ENCODE data around the gene SCT. TPM values are rescaled to one million over a fixed set of nuclear protein-coding genes. Genes with fewer than 3 reads are reported as not detected.
A peak's percentile ranks its signal among the peaks of the same experiment; 100 is the strongest.
"Not testable (repeated sequence)": the region's sequence is repeated elsewhere in the genome, so short reads cannot be mapped to it uniquely, and the experiment has no call there.

The SCT gene
- total RNA-seq, 2 donors from 2014 or later, result not detected

GRCh38 chr11:655036-655726 is 28.2 kb upstream of the SCT start:
- no peak for TF ChIP-seq CTCF (IDR thresholded peaks at IDR 0.05)
- TF ChIP-seq POLR2A (IDR thresholded peaks at IDR 0.05), result no peak
- 32 to 41% methylated on average over 14 to 30 of the region's 30 CpGs for WGBS, 2 donors
- peaks cover 10% of the 10 kb centered on the region for H3K4me1 ChIP-seq
- no peaks in the 10 kb centered on the region for H3K27me3 ChIP-seq
- peak in 3 of 4 donors; percentile 44 to 53 (median 48) for DNase-seq
- H3K4me3 ChIP-seq, result no peak overlapping the region
- peak overlapping the region in 1 of 4 donors; percentile 28 for H3K27ac ChIP-seq
- H3K36me3 ChIP-seq (replicated peaks in 1 of 2; ENCODE audit: insufficient read depth in 1 of 2, low read depth in 2 of 2), result peaks cover 0 to 5% of the 10 kb centered on the region in 2 donors
- H3K9me3 ChIP-seq, result no peaks in the 10 kb centered on the region
- ATAC-seq, result peak; percentile 81
- intact Hi-C loops (cut with DNase I), result loop anchor here (5.0 kb wide), 1 partner anchor 67 kb away; no protein-coding TSS in a partner anchor

GRCh38 chr11:654444-654843 is 27.5 kb upstream of the SCT start:
- not testable (repeated sequence) for DNase-seq, ATAC-seq

GRCh38 chr11:653837-654236 is 26.9 kb upstream of the SCT start:
- ATAC-seq, result no peak
- WGBS, 2 donors, result 86 to 93% methylated on average over 6 to 14 of the region's 15 CpGs
- peaks cover 0 to 5% of the 10 kb centered on the region in 2 donors for H3K36me3 ChIP-seq (replicated peaks in 1 of 2; ENCODE audit: insufficient read depth in 1 of 2, low read depth in 2 of 2)

More at GRCh38 chr11:654444-654843, 27.5 kb upstream of the SCT start:
- H3K27ac ChIP-seq; H3K36me3 ChIP-seq (replicated peaks in 1 of 2; ENCODE audit: insufficient read depth in 1 of 2, low read depth in 2 of 2); intact Hi-C loops (cut with DNase I); H3K27me3 ChIP-seq; H3K4me3 ChIP-seq; H3K9me3 ChIP-seq: not testable (repeated sequence)
- WGBS, 2 donors, result 94 to 97% methylated on average over 6 to 12 of the region's 12 CpGs
- peaks cover 10% of the 10 kb centered on the region for H3K4me1 ChIP-seq

GRCh38 chr11:653136-653535 is 26.2 kb upstream of the SCT start:
- H3K27ac ChIP-seq; intact Hi-C loops (cut with DNase I); ATAC-seq; H3K27me3 ChIP-seq; DNase-seq; H3K4me3 ChIP-seq; H3K36me3 ChIP-seq (replicated peaks in 1 of 2; ENCODE audit: insufficient read depth in 1 of 2, low read depth in 2 of 2); H3K9me3 ChIP-seq: not testable (repeated sequence)
- WGBS, 2 donors, result 86 to 93% methylated on average over 14 of the region's 14 CpGs
- H3K4me1 ChIP-seq, result peaks cover 10% of the 10 kb centered on the region

More at GRCh38 chr11:653837-654236, 26.9 kb upstream of the SCT start:
- H3K4me3 ChIP-seq, result no peak overlapping the region
- no peaks in the 10 kb centered on the region for H3K9me3 ChIP-seq
- intact Hi-C loops (cut with DNase I), result no loop called here
- TF ChIP-seq POLR2A (IDR thresholded peaks at IDR 0.05), result no peak
- no peak for TF ChIP-seq CTCF (IDR thresholded peaks at IDR 0.05)
- no peaks in the 10 kb centered on the region for H3K27me3 ChIP-seq
- no peak for DNase-seq
- peaks cover 10% of the 10 kb centered on the region for H3K4me1 ChIP-seq
- no peak overlapping the region for H3K27ac ChIP-seq

GRCh38 chr11:650482-650881 is 23.5 kb upstream of the SCT start:
- TF ChIP-seq CTCF (IDR thresholded peaks at IDR 0.05), result no peak
- TF ChIP-seq POLR2A (IDR thresholded peaks at IDR 0.05), result no peak
- WGBS, 2 donors, result 97% methylated on average over 10 of the region's 10 CpGs
- intact Hi-C loops (cut with DNase I), result no loop called here
- Histone ChIP-seq H3K27me3 (no peaks in the 10 kb centered on the region), H3K36me3 (replicated peaks in 1 of 2; ENCODE audit: insufficient read depth in 1 of 2, low read depth in 2 of 2) (peaks cover 0 to 2% of the 10 kb centered on the region in 2 donors), H3K27ac (no peak overlapping the region), H3K4me3 (no peak overlapping the region), H3K4me1 (peaks cover 9% of the 10 kb centered on the region), H3K9me3 (no peaks in the 10 kb centered on the region)
- DNase-seq (no peak), ATAC-seq (no peak)

- WGBS, 2 donors, result 51 to 69% methylated on average over 7 to 12 of the region's 14 CpGs
- ATAC-seq; H3K9me3 ChIP-seq; intact Hi-C loops (cut with DNase I); H3K27me3 ChIP-seq; H3K36me3 ChIP-seq (replicated peaks in 1 of 2; ENCODE audit: insufficient read depth in 1 of 2, low read depth in 2 of 2); DNase-seq; H3K27ac ChIP-seq; H3K4me3 ChIP-seq; H3K4me1 ChIP-seq: not testable (repeated sequence)
These were observed 20.7 kb upstream of the SCT start for GRCh38 chr11:647672-648158.

Data from body of pancreas (tissue), 4 donors.